ENCODE data around the gene KSR2.

The KSR2 gene

GRCh38 chr12:117622087-117622486 is 346.7 kb downstream of the KSR2 start:
- H3K36me3 ChIP-seq (ENCODE audit: insufficient read depth, low read length): no peaks in the 10 kb centered on the region
- H3K27me3 ChIP-seq (ENCODE audit: insufficient read depth, low read length): no peaks in the 10 kb centered on the region
- H3K4me2 ChIP-seq (ENCODE audit: low read length): no peak overlapping the region
- no peak overlapping the region for H3K27ac ChIP-seq (ENCODE audit: low read depth, low read length, poor library complexity, severe bottlenecking)
- H3K9ac ChIP-seq (ENCODE audit: low read length): no peak overlapping the region
- H2AFZ ChIP-seq (ENCODE audit: low read length): no peak overlapping the region
- no peaks in the 10 kb centered on the region for H3K79me2 ChIP-seq (ENCODE audit: insufficient read depth, low read length)
- no peaks in the 10 kb centered on the region for H4K20me1 ChIP-seq (ENCODE audit: insufficient read depth, low read length)
- no peaks in the 10 kb centered on the region for H3K9me2 ChIP-seq (ENCODE audit: low read depth, low read length)
- H3F3A ChIP-seq (ENCODE audit: insufficient read depth, low read length): no peaks in the 10 kb centered on the region
- TF ChIP-seq, protein P1, sequence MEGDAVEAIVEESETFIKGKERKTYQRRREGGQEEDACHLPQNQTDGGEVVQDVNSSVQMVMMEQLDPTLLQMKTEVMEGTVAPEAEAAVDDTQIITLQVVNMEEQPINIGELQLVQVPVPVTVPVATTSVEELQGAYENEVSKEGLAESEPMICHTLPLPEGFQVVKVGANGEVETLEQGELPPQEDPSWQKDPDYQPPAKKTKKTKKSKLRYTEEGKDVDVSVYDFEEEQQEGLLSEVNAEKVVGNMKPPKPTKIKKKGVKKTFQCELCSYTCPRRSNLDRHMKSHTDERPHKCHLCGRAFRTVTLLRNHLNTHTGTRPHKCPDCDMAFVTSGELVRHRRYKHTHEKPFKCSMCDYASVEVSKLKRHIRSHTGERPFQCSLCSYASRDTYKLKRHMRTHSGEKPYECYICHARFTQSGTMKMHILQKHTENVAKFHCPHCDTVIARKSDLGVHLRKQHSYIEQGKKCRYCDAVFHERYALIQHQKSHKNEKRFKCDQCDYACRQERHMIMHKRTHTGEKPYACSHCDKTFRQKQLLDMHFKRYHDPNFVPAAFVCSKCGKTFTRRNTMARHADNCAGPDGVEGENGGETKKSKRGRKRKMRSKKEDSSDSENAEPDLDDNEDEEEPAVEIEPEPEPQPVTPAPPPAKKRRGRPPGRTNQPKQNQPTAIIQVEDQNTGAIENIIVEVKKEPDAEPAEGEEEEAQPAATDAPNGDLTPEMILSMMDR (IDR thresholded peaks at IDR 0.05; ENCODE audit: low read length): no peak
- TF ChIP-seq EZH2 (IDR thresholded peaks at IDR 0.05; ENCODE audit: borderline replicate concordance, low read length): no peak
- H3K4me3 ChIP-seq (ENCODE audit: low read depth, low read length, poor library complexity, severe bottlenecking): no peak overlapping the region
- H3K4me1 ChIP-seq (ENCODE audit: insufficient read depth, low read length, severe bottlenecking): no peaks in the 10 kb centered on the region
- H3K9me3 ChIP-seq (ENCODE audit: low read length): no peaks in the 10 kb centered on the region

DNA sequence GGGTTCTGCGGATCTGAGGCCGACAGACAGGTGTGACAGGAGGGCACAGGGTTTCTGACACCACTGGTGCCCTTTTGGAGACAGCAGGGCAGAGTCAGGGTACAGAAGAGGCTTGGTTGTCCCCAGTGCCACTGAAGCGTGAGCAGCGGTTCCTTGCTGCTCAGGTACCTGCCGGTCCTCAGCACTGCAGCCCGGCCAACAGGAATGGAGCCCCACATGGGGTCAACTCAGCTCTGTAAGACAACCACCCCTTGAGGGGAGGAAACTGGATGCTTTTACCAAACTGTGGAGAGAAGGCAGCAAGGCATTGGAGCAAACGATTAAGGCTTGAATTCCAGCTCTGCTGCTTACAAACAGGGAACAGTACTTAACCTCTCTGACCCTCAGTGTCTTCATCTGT is 361.0 kb downstream of the KSR2 start:
- H3K9me3 ChIP-seq (ENCODE audit: low read length): no peaks in the 10 kb centered on the region
- no peak overlapping the region for H3K27ac ChIP-seq (ENCODE audit: low read depth, low read length, poor library complexity, severe bottlenecking)

DNA sequence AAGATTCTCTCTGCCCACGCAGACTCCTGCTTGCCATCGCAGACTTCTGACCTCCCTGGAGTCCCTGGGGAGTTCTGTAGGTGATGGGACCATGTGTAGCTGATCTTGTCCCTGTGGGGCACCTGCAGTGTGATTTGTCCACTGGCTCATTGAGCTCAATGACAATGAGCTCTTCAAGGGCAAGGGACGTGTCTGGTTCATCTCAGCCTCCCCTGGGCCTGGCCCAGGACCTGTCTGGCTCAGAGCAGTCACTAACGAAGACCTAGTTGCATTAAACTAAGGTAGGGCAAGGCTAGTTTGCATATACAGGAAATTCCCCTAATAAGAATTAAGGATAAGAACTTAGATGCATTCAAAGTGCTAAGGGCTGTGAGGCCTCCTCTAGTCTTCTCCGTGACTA is 361.8 kb downstream of the KSR2 start:
- H3K4me2 ChIP-seq (ENCODE audit: low read length): no peak overlapping the region
- no peaks in the 10 kb centered on the region for H3K27me3 ChIP-seq (ENCODE audit: insufficient read depth, low read length)
- no peaks in the 10 kb centered on the region for H3F3A ChIP-seq (ENCODE audit: insufficient read depth, low read length)
- H3K36me3 ChIP-seq (ENCODE audit: insufficient read depth, low read length): no peaks in the 10 kb centered on the region
- no peaks in the 10 kb centered on the region for H4K20me1 ChIP-seq (ENCODE audit: insufficient read depth, low read length)
- H3K9me3 ChIP-seq (ENCODE audit: low read length): no peaks in the 10 kb centered on the region
- TF ChIP-seq EZH2 (IDR thresholded peaks at IDR 0.05; ENCODE audit: borderline replicate concordance, low read length): no peak
- TF ChIP-seq, protein P1 (IDR thresholded peaks at IDR 0.05; ENCODE audit: low read length): no peak
- H3K79me2 ChIP-seq (ENCODE audit: insufficient read depth, low read length): no peaks in the 10 kb centered on the region
- no peaks in the 10 kb centered on the region for H3K4me1 ChIP-seq (ENCODE audit: insufficient read depth, low read length, severe bottlenecking)
- H3K9ac ChIP-seq (ENCODE audit: low read length): no peak overlapping the region
- no peak overlapping the region for H3K4me3 ChIP-seq (ENCODE audit: low read depth, low read length, poor library complexity, severe bottlenecking)
- no peak overlapping the region for H2AFZ ChIP-seq (ENCODE audit: low read length)
- H3K27ac ChIP-seq (ENCODE audit: low read depth, low read length, poor library complexity, severe bottlenecking): no peak overlapping the region
- H3K9me2 ChIP-seq (ENCODE audit: low read depth, low read length): no peaks in the 10 kb centered on the region

More for the DNA sequence above, 361.0 kb downstream of the KSR2 start:
- H4K20me1 ChIP-seq (ENCODE audit: insufficient read depth, low read length): no peaks in the 10 kb centered on the region
- no peaks in the 10 kb centered on the region for H3F3A ChIP-seq (ENCODE audit: insufficient read depth, low read length)
- no peaks in the 10 kb centered on the region for H3K79me2 ChIP-seq (ENCODE audit: insufficient read depth, low read length)
- no peak overlapping the region for H3K4me2 ChIP-seq (ENCODE audit: low read length)
- no peaks in the 10 kb centered on the region for H3K36me3 ChIP-seq (ENCODE audit: insufficient read depth, low read length)
- TF ChIP-seq, protein P1 (IDR thresholded peaks at IDR 0.05; ENCODE audit: low read length): no peak
- no peak for TF ChIP-seq EZH2 (IDR thresholded peaks at IDR 0.05; ENCODE audit: borderline replicate concordance, low read length)
- H3K4me1 ChIP-seq (ENCODE audit: insufficient read depth, low read length, severe bottlenecking): no peaks in the 10 kb centered on the region
- H2AFZ ChIP-seq (ENCODE audit: low read length): no peak overlapping the region
- no peaks in the 10 kb centered on the region for H3K9me2 ChIP-seq (ENCODE audit: low read depth, low read length)
- no peak overlapping the region for H3K9ac ChIP-seq (ENCODE audit: low read length)
- no peak overlapping the region for H3K4me3 ChIP-seq (ENCODE audit: low read depth, low read length, poor library complexity, severe bottlenecking)
- no peaks in the 10 kb centered on the region for H3K27me3 ChIP-seq (ENCODE audit: insufficient read depth, low read length)
